OCI-LY1 (cell line): ENCODE results near the gene CCBE1.
A peak's percentile ranks its signal among the peaks of the same experiment; 100 is the strongest.

Experiments
- H2AFZ ChIP-seq: fragments of 200-600 bp; sonication (generic), shearing (Covaris generic); 2 replicates; pipeline ENCODE4 v1.6.0; 2014; ENCODE audit warnings: antibody characterized with exemption, mild to moderate bottlenecking, low read length
- H3F3A ChIP-seq: fragments of 200-600 bp; sonication (generic), shearing (Covaris generic); 2 replicates; pipeline ENCODE4 v1.6.0; 2014; ENCODE audit warnings: mild to moderate bottlenecking, antibody characterized with exemption, low read length, moderate library complexity; ENCODE audit not compliant: insufficient read depth
- H3K27ac ChIP-seq: fragments of 200-600 bp; sonication (generic); 2 replicates; pipeline ENCODE4 v1.5.1; 2014; ENCODE audit warnings: low read length, mixed run types, mild to moderate bottlenecking, low read depth; ENCODE audit not compliant: poor library complexity, severe bottlenecking
- H3K27me3 ChIP-seq: fragments of 200-600 bp; sonication (generic); 2 replicates; pipeline ENCODE4 v1.6.0; 2014; ENCODE audit warnings: antibody characterized with exemption, mild to moderate bottlenecking, low read length, moderate library complexity; ENCODE audit not compliant: insufficient read depth
- H3K36me3 ChIP-seq: fragments of 200-600 bp; sonication (generic); 2 replicates; pipeline ENCODE4 v1.6.1; 2014; ENCODE audit warnings: mild to moderate bottlenecking, antibody characterized with exemption, low read length, moderate library complexity, mixed read lengths; ENCODE audit not compliant: insufficient read depth
- H3K4me1 ChIP-seq: fragments of 200-600 bp; sonication (generic); 2 replicates; pipeline ENCODE4 v1.5.1; 2014; ENCODE audit warnings: mild to moderate bottlenecking, low read length, moderate library complexity; ENCODE audit not compliant: insufficient read depth, severe bottlenecking
- H3K4me2 ChIP-seq: fragments of 200-600 bp; sonication (generic), shearing (Covaris generic); 2 replicates; pipeline ENCODE4 v1.6.1; 2014; ENCODE audit warnings: low read length
- H3K4me3 ChIP-seq: fragments of 200-600 bp; sonication (generic); 2 replicates; pipeline ENCODE4 v1.5.1; 2014; ENCODE audit warnings: low read length, low read depth, mild to moderate bottlenecking, mixed read lengths; ENCODE audit not compliant: poor library complexity, severe bottlenecking
- H3K79me2 ChIP-seq: fragments of 200-600 bp; shearing (Covaris generic); 2 replicates; pipeline ENCODE4 v1.6.1; 2016; ENCODE audit warnings: mixed run types, low read length, mixed read lengths; ENCODE audit not compliant: insufficient read depth
- H3K9ac ChIP-seq: fragments of 200-600 bp; sonication (generic), shearing (Covaris generic); 2 replicates; pipeline ENCODE4 v1.6.1; 2014; ENCODE audit warnings: mild to moderate bottlenecking, low read length, mixed read lengths
- H3K9me2 ChIP-seq: fragments of 200-600 bp; sonication (generic), shearing (Covaris generic); 2 replicates; pipeline ENCODE4 v1.6.1; 2014; ENCODE audit warnings: low read depth, mild to moderate bottlenecking, low read length, mixed read lengths
- H3K9me3 ChIP-seq: fragments of 200-600 bp; shearing (Covaris generic); 2 replicates; pipeline ENCODE4 v1.6.1; 2014; ENCODE audit warnings: low read length, mixed read lengths
- H4K20me1 ChIP-seq: fragments of 200-600 bp; sonication (generic), shearing (Covaris generic); 2 replicates; pipeline ENCODE4 v1.6.0; 2016; ENCODE audit warnings: mild to moderate bottlenecking, low read length; ENCODE audit not compliant: insufficient read depth
- EZH2 ChIP-seq: fragments of 200-600 bp; sonication (generic), shearing (Covaris generic); IDR thresholded peaks from 2 replicates; pipeline ENCODE4 v1.8.0; 2017; ENCODE audit warnings: borderline replicate concordance, mixed run types, mild to moderate bottlenecking, antibody characterized with exemption, low read length, moderate library complexity, mixed read lengths
- TF ChIP-seq, protein P1 (sequence below): fragments of 200-600 bp; sonication (generic), shearing (Covaris generic); IDR thresholded peaks from 2 replicates; pipeline ENCODE4 v1.5.1; 2017; ENCODE audit warnings: mild to moderate bottlenecking, antibody characterized with exemption, low read length, moderate library complexity, mixed read lengths

Gene CCBE1

GRCh38 chr18:59631583-59632181 is 65.5 kb downstream of the CCBE1 start:
- Histone ChIP-seq H3K36me3 (no peaks in the 10 kb centered on the region), H3K79me2 (no peaks in the 10 kb centered on the region), H3K4me1 (no peaks in the 10 kb centered on the region), H3K27ac (no peak overlapping the region), H3K9ac (no peak overlapping the region), H3K27me3 (no peaks in the 10 kb centered on the region), H3F3A (no peaks in the 10 kb centered on the region), H2AFZ (no peak overlapping the region), H3K9me2 (no peaks in the 10 kb centered on the region), H3K4me2 (no peak overlapping the region), H3K9me3 (no peaks in the 10 kb centered on the region), H3K4me3 (no peak overlapping the region), H4K20me1 (no peaks in the 10 kb centered on the region)
- TF ChIP-seq, protein P1, sequence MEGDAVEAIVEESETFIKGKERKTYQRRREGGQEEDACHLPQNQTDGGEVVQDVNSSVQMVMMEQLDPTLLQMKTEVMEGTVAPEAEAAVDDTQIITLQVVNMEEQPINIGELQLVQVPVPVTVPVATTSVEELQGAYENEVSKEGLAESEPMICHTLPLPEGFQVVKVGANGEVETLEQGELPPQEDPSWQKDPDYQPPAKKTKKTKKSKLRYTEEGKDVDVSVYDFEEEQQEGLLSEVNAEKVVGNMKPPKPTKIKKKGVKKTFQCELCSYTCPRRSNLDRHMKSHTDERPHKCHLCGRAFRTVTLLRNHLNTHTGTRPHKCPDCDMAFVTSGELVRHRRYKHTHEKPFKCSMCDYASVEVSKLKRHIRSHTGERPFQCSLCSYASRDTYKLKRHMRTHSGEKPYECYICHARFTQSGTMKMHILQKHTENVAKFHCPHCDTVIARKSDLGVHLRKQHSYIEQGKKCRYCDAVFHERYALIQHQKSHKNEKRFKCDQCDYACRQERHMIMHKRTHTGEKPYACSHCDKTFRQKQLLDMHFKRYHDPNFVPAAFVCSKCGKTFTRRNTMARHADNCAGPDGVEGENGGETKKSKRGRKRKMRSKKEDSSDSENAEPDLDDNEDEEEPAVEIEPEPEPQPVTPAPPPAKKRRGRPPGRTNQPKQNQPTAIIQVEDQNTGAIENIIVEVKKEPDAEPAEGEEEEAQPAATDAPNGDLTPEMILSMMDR, result peak; percentile 83
- no peak for TF ChIP-seq EZH2

- no peaks in the 10 kb centered on the region for H3K36me3 ChIP-seq
- no peaks in the 10 kb centered on the region for H3K4me1 ChIP-seq
- H3K27me3 ChIP-seq, result no peaks in the 10 kb centered on the region
- H3K9me2 ChIP-seq, result no peaks in the 10 kb centered on the region
- no peak overlapping the region for H2AFZ ChIP-seq
- no peak overlapping the region for H3K4me3 ChIP-seq
- no peak overlapping the region for H3K27ac ChIP-seq
- TF ChIP-seq, protein P1, result no peak
- TF ChIP-seq EZH2, result no peak
- no peaks in the 10 kb centered on the region for H3K79me2 ChIP-seq
- no peak overlapping the region for H3K9ac ChIP-seq
- no peak overlapping the region for H3K4me2 ChIP-seq
- H3F3A ChIP-seq, result no peaks in the 10 kb centered on the region
- no peaks in the 10 kb centered on the region for H3K9me3 ChIP-seq
- H4K20me1 ChIP-seq, result no peaks in the 10 kb centered on the region
Measured at GRCh38 chr18:59629894-59630293, 67.3 kb downstream of the CCBE1 start.

- no peak overlapping the region for H3K4me2 ChIP-seq
- no peak overlapping the region for H3K27ac ChIP-seq
- no peaks in the 10 kb centered on the region for H3K79me2 ChIP-seq
- H3K36me3 ChIP-seq, result no peaks in the 10 kb centered on the region
- H3K9me2 ChIP-seq, result no peaks in the 10 kb centered on the region
- TF ChIP-seq, protein P1, result no peak
- no peak for TF ChIP-seq EZH2
- no peaks in the 10 kb centered on the region for H3F3A ChIP-seq
- H3K9me3 ChIP-seq, result no peaks in the 10 kb centered on the region
- no peak overlapping the region for H3K9ac ChIP-seq
- H3K4me1 ChIP-seq, result no peaks in the 10 kb centered on the region
- no peak overlapping the region for H3K4me3 ChIP-seq
- no peaks in the 10 kb centered on the region for H3K27me3 ChIP-seq
- H4K20me1 ChIP-seq, result no peaks in the 10 kb centered on the region
- H2AFZ ChIP-seq, result no peak overlapping the region
Measured at GRCh38 chr18:59628995-59629394, 68.2 kb downstream of the CCBE1 start.
